K562 (cell line): Measurements from ENCODE around the gene KNSTRN. TPM values are rescaled to one million over a fixed set of nuclear protein-coding genes. Genes with fewer than 3 reads are reported as not detected.

Source experiments
- ATAC-seq: fragments of 200-7000 bp; cut with Tn5 transposase; 3 replicates; pipeline ENCODE4 v1.9.1; 2020; ENCODE audit warnings: moderate library complexity
- BruUV-seq: library from RNA; stranded (reverse); fragments of 400-500 nt; replicated peaks from 2 replicates; lab custom pipeline; 2021; lab: Mats Ljungman, UMichigan
- CTCF ChIA-PET: fragments of 300-600 bp; formaldehyde crosslinking; extraction: SDS; loops from one replicate; lab custom pipeline; 2021; ENCODE audit warnings: low intra/inter-chr PET ratio; lab: Yijun Ruan, JAX
- POLR2A ChIA-PET: fragments of 300-600, 350-650 bp; sonication (Branson Sonifier 250); formaldehyde crosslinking; extraction: SDS; loops from one replicate; lab custom pipeline; 2021; ENCODE audit warnings: antibody characterized with exemption, inconsistent platforms; lab: Yijun Ruan, JAX
- DNase-seq, 4 experiments: peaks; one replicate each; pipeline versions ENCODE4 v3.0.0 to v3.0.0-alpha.2; 2011 to 2018; ENCODE audit warnings: low spot score in 3 of 4, mixed read lengths in 3 of 4; ENCODE audit errors: extremely low read depth in 1 of 4
- FAIRE-seq: peaks from 2 replicates; lab custom pipeline; 2011; peaks lifted over from hg19 to GRCh38; lab: Jason Lieb, UNC
- H2AFZ ChIP-seq: 2 replicates; pipeline ENCODE4 v1.6.0; 2011; ENCODE audit warnings: low read depth, low read length, control low read depth, inconsistent platforms
- H3K27ac ChIP-seq: fragments of 200-600 bp; 3 replicates; pipeline ENCODE4 v1.8.0; 2011; ENCODE audit warnings: low read depth, mild to moderate bottlenecking, control low read depth, inconsistent platforms, low read length, moderate library complexity, mixed read lengths; ENCODE audit errors: extremely low read depth
- H3K27me3 ChIP-seq, 2 experiments: fragments of 300-600 bp in 1 of 2; 2 replicates in 1 of 2; 3 replicates in 1 of 2; pipeline versions ENCODE4 v1.6.0 to v1.8.0; 2011; ENCODE audit warnings: inconsistent platforms in 2 of 2, low read length in 2 of 2, mild to moderate bottlenecking in 1 of 2, mixed read lengths in 1 of 2, moderate library complexity in 1 of 2; ENCODE audit not compliant: control insufficient read depth in 2 of 2, insufficient read depth in 2 of 2
- H3K36me3 ChIP-seq: fragments of 300-600 bp; 3 replicates; pipeline ENCODE4 v1.8.0; 2011; ENCODE audit warnings: mild to moderate bottlenecking, low read length, inconsistent platforms; ENCODE audit not compliant: control insufficient read depth, insufficient read depth
- H3K4me1 ChIP-seq, 2 experiments: fragments of 200-600 bp in 1 of 2; replicated peaks in 1 of 2; 2 replicates in 1 of 2; 3 replicates in 1 of 2; pipeline versions ENCODE4 v1.5.1 to v1.8.0; 2011; ENCODE audit warnings: inconsistent platforms in 2 of 2, low read length in 2 of 2, mild to moderate bottlenecking in 1 of 2, mixed read lengths in 1 of 2, moderate library complexity in 1 of 2; ENCODE audit not compliant: control insufficient read depth in 2 of 2, insufficient read depth in 2 of 2
- H3K4me2 ChIP-seq: 2 replicates; pipeline ENCODE4 v1.6.1; 2011; ENCODE audit warnings: low read length, control low read depth, inconsistent platforms, mixed read lengths; ENCODE audit not compliant: insufficient read depth
- H3K4me3 ChIP-seq: fragments of 200-600 bp; sonication (generic), shearing (Covaris generic); 2 replicates; pipeline ENCODE4 v1.5.1; 2016; ENCODE audit warnings: control low read depth, inconsistent platforms
- H3K79me2 ChIP-seq: fragments of 200-600 bp; 3 replicates; pipeline ENCODE4 v1.8.0; 2011; ENCODE audit warnings: low read length, inconsistent platforms; ENCODE audit not compliant: control insufficient read depth, insufficient read depth
- H3K9ac ChIP-seq, 2 experiments: 2 replicates each; pipeline versions ENCODE4 v1.6.0 to v1.6.1; 2011; ENCODE audit warnings: low read depth in 2 of 2, low read length in 2 of 2, control low read depth in 1 of 2, inconsistent platforms in 1 of 2, mild to moderate bottlenecking in 1 of 2, mixed read lengths in 1 of 2; ENCODE audit not compliant: insufficient read depth in 1 of 2
- H3K9me1 ChIP-seq: one replicate; pipeline ENCODE4 v1.6.0; 2011; ENCODE audit warnings: inconsistent platforms, mild to moderate bottlenecking, low read length, moderate library complexity; ENCODE audit not compliant: control insufficient read depth, insufficient read depth
- H3K9me3 ChIP-seq: replicated peaks from 2 replicates; pipeline ENCODE4 v1.5.1; 2011; ENCODE audit warnings: low read depth, low read length, inconsistent platforms; ENCODE audit not compliant: control insufficient read depth, insufficient read depth
- H4K20me1 ChIP-seq: replicated peaks from 2 replicates; pipeline ENCODE4 v1.6.1; 2011; ENCODE audit warnings: low read length, inconsistent platforms, mixed read lengths; ENCODE audit not compliant: control insufficient read depth, insufficient read depth
- CXXC5 ChIP-seq: fragments of 250-450 bp; sonication (Bioruptor Pico); IDR thresholded peaks from 2 replicates; pipeline ENCODE4 v1.8.0; 2022; ENCODE audit warnings: inconsistent platforms, mild to moderate bottlenecking, moderate library complexity
- HMGXB4 ChIP-seq: sonication (generic); formaldehyde crosslinking; IDR thresholded peaks from 2 replicates; pipeline ENCODE4 v1.8.1; 2023; ENCODE audit warnings: mild to moderate bottlenecking, missing genetic modification reagents
- HNRNPLL ChIP-seq: fragments of 200-400 bp; formaldehyde crosslinking; IDR thresholded peaks from 2 replicates; pipeline ENCODE4 v1.6.1; 2017; ENCODE audit warnings: low read length, low read depth, mild to moderate bottlenecking; ENCODE audit not compliant: poor library complexity, severe bottlenecking
- ZBTB7A ChIP-seq: IDR thresholded peaks from 2 replicates; pipeline ENCODE4 v1.6.1; 2011; ENCODE audit warnings: low read depth, mild to moderate bottlenecking, low read length, moderate library complexity, borderline replicate concordance; ENCODE audit not compliant: control insufficient read depth
- ZNF354B ChIP-seq: fragments of 250-450 bp; sonication (Bioruptor Pico); IDR thresholded peaks from 2 replicates; pipeline ENCODE4 v1.4.0; 2020
- WGBS: fragments of 100-300 bp; shearing (Covaris generic); methylation state at CpG from one replicate; pipeline ENCODE4 v1.1.6; 2016; ENCODE audit warnings: low coverage, mixed read lengths; ENCODE audit not compliant: insufficient coverage; ENCODE audit errors: missing lambda C conversion rate; 5-methylcytosine and 5-hydroxymethylcytosine counted together
- in situ Hi-C: fragments of 300-500 bp; cut with MboI; formaldehyde crosslinking; loops from 4 replicates; pipeline ENCODE4 v1.15.0; 2018; ENCODE audit warnings: inconsistent platforms, mixed read lengths
- intact Hi-C: fragments of 100-400 bp; cut with micrococcal nuclease; formaldehyde crosslinking; loops from 2 replicates; pipeline ENCODE4 v1.14.2; 2022
- polyA plus RNA-seq, 8 experiments: library from polyadenylated mRNA; depleted of rRNA in 4 of 8; stranded (reverse) in 5 of 8; unstranded in 3 of 8; fragments of >200 nt; fragmentation: Nextera tagmentation in 2 of 8; fragmentation: Illumina TruSeq in 1 of 8; extraction: Ambion mirVana in 2 of 8; extraction: Trizol in 1 of 8; gene quantifications; 2 replicates each; pipeline versions ENCODE4 v1.2.1 to v1.2.3, GENCODE V29; 2011 to 2014; ENCODE audit warnings: inconsistent platforms in 1 of 8, missing spikeins in 1 of 8
- total RNA-seq, 7 experiments: library from RNA; depleted of rRNA in 6 of 7; stranded (reverse); fragments of >200 nt in 6 of 7; fragmentation: Illumina TruSeq in 2 of 7; extraction: Trizol in 2 of 7; gene quantifications; 2 replicates each; pipeline versions ENCODE4 v1.2.1 to v1.2.3, GENCODE V29; 2011 to 2021; ENCODE audit warnings: low replicate concordance in 1 of 7
- TF ChIP-seq, protein P1 (sequence below), 2 experiments: fragments of 450-650 bp; conservative IDR thresholded peaks; 2 replicates each; pipeline ENCODE4 v1.6.1; 2017; ENCODE audit warnings: mild to moderate bottlenecking in 2 of 2, moderate library complexity in 2 of 2
- TF ChIP-seq, protein P2 (sequence below): fragments of 450-650 bp; IDR thresholded peaks from 2 replicates; pipeline ENCODE4 v1.6.1; 2017; ENCODE audit warnings: antibody characterized with exemption

KNSTRN gene
- total and polyA plus RNA-seq, 9 of the 15 experiments (the other 6 are each of a cell fraction or from before 2014, with no cell fraction given): 48.7 to 88.2 (median 66.3) TPM

GRCh38 chr15:40358471-40359353 is 23.8 kb upstream of the KNSTRN start:
- ChIA-PET POLR2A (interaction anchor here (0.6 kb wide), 1 partner anchor 61 kb away, joined by 3 read pairs; no protein-coding TSS in a partner anchor), CTCF (no interaction called here)
- Histone ChIP-seq H3K9me1 (no peaks in the 10 kb centered on the region), H3K4me3 (peak overlapping the region; percentile 53), H3K4me1 (peaks cover 6 to 26% of the 10 kb centered on the region in 2 experiments; a peak in 4 of 5 replicates), H3K27me3 (peaks cover 0 to 9% of the 10 kb centered on the region in 2 experiments; a peak in 1 of 5 replicates), H2AFZ (peak overlapping the region; percentile 69; the same call in 1 of the 2 replicates), H4K20me1 (no peaks in the 10 kb centered on the region), H3K27ac (no peak overlapping the region), H3K9me3 (no peaks in the 10 kb centered on the region), H3K79me2 (no peaks in the 10 kb centered on the region), H3K4me2 (peak overlapping the region; percentile 66), H3K9ac (peak overlapping the region in 1 of 2 experiments; percentile 75; a peak in 2 of 4 replicates), H3K36me3 (no peaks in the 10 kb centered on the region)
- no TSS peak for BruUV-seq
- ATAC-seq (peak; percentile 56), FAIRE-seq (no peak), DNase-seq (peak; percentile 52 to 81 (median 67))
- intact Hi-C loops (loop anchor here (5.0 kb wide), 1 partner anchor 64 kb away; no protein-coding TSS in a partner anchor), in situ Hi-C loops (no loop called here)
- 23% methylated on average over 21 of the region's 31 CpGs for WGBS
- TF ChIP-seq ZBTB7A: peak; percentile 21; the same call in 1 of the 2 replicates
- TF ChIP-seq, protein P1, sequence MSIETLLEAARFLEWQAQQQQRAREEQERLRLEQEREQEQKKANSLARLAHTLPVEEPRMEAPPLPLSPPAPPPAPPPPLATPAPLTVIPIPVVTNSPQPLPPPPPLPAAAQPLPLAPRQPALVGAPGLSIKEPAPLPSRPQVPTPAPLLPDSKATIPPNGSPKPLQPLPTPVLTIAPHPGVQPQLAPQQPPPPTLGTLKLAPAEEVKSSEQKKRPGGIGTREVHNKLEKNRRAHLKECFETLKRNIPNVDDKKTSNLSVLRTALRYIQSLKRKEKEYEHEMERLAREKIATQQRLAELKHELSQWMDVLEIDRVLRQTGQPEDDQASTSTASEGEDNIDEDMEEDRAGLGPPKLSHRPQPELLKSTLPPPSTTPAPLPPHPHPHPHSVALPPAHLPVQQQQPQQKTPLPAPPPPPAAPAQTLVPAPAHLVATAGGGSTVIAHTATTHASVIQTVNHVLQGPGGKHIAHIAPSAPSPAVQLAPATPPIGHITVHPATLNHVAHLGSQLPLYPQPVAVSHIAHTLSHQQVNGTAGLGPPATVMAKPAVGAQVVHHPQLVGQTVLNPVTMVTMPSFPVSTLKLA (conservative IDR thresholded peaks at IDR 0.05): 0 out of 4 replicates have a peak, but pooled peaks of 1 of the 2 experiments have one; percentile 9
- TF ChIP-seq HMGXB4 (CRISPR knock-in tag): 0 out of 2 replicates have a peak, but pooled peaks have one; percentile 2
- TF ChIP-seq HNRNPLL: peak; percentile 52
- 0 out of 2 replicates have a peak, but pooled peaks have one; percentile 0 for TF ChIP-seq CXXC5 (CRISPR knock-in tag)
- TF ChIP-seq, protein P2, sequence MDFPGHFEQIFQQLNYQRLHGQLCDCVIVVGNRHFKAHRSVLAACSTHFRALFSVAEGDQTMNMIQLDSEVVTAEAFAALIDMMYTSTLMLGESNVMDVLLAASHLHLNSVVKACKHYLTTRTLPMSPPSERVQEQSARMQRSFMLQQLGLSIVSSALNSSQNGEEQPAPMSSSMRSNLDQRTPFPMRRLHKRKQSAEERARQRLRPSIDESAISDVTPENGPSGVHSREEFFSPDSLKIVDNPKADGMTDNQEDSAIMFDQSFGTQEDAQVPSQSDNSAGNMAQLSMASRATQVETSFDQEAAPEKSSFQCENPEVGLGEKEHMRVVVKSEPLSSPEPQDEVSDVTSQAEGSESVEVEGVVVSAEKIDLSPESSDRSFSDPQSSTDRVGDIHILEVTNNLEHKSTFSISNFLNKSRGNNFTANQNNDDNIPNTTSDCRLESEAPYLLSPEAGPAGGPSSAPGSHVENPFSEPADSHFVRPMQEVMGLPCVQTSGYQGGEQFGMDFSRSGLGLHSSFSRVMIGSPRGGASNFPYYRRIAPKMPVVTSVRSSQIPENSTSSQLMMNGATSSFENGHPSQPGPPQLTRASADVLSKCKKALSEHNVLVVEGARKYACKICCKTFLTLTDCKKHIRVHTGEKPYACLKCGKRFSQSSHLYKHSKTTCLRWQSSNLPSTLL: no peak
- no peak for TF ChIP-seq ZNF354B (CRISPR knock-in tag)
